ENCODE measurements around the gene XRN2.
"Not testable (repeated sequence)": the region's sequence is repeated elsewhere in the genome, so short reads cannot be mapped to it uniquely, and the experiment has no call there.

Gene XRN2

DNA sequence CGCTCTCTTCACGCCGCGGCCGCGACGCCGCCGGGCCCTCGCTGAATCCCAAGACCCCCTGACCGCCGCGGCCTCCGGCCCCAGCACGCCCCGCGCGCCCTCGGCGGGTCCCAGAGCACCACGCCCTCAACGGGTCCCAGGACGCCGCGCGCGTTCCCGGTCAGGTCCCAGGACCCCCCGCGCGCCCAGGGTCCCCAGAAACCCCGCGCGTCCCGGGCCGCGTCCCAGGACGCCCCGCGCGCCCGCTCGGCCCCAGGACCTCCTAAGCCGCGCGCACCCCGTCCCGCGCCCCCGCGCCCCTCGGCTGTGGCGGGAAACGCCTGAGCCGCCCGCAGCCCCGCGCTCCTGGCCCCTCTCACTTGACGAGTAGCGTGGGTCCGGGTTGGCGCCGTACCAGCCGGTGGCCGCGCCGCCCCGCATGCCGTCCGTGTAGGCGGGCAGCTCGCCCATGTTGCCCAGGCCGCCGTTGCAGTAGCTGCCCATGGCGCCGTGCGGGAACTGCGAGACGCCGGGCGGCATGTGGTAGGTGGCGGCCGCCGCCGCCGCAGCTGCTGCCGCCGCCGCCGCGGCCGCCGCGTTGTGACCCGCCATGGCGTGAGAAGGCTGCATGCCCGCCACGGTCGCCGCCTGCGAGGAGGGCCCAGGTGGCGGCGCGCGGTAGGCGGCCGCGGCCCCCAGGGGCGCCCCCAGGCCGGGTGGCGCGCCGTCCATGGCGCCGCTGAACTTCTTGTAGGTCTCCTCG, 93.6 kb downstream of the XRN2 start:
- DNase-seq (ENCODE audit: low read depth, low spot score) = no peak

DNA sequence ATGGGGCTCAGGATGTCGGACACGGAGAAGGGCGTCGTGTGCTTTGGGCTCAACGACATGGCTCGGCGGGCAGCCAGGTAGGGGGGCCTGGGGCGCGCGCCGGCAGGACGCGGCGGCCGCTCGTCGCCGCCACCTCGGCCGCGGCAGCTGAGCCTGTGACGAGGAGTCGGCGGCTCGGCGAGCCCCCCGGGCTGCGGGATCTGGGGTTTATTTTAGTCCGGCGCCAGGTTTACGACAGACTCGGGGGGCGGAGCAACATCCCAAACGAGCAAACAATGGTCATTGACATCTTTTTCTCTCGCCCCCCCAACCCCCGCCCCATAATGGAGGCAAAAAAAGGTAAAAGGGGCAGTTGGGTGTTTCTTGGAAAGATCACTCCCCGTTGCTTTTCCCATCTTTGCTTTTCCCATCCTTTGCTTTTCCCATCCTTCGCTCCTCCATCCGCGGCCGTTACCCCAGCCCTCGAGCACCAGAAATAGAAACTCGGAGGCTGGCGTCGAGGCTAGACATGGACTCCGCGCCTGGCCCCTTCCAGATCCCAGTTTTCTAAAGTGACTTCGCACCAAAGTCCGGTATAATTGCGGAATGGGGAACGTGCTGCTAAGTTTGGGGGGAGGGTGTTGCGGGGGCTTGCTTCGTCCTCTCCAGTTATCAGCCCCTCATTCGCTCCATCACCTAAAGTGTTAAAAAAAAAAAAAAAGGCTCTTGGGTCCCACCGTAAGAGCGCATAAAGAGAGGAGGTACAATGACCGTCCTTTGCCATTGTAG, 94.4 kb downstream of the XRN2 start, which contains the start of gene NKX2-4:
Gene NKX2-4, minus strand, starts transcription at position 186 of the 768 bp plus-strand sequence. Its CDS starts 127 bp downstream, at position 59.
- no peak for DNase-seq (ENCODE audit: low read depth, low spot score)
- H3K4me3 ChIP-seq (ENCODE audit: low read length) = no peak within 1 kb of the TSS; the same call in 1 of the 2 replicates

More for the DNA sequence above, 93.6 kb downstream of the XRN2 start:
- H3K4me3 ChIP-seq (ENCODE audit: low read length) = no peak overlapping the region; the same call in 1 of the 2 replicates

DNA sequence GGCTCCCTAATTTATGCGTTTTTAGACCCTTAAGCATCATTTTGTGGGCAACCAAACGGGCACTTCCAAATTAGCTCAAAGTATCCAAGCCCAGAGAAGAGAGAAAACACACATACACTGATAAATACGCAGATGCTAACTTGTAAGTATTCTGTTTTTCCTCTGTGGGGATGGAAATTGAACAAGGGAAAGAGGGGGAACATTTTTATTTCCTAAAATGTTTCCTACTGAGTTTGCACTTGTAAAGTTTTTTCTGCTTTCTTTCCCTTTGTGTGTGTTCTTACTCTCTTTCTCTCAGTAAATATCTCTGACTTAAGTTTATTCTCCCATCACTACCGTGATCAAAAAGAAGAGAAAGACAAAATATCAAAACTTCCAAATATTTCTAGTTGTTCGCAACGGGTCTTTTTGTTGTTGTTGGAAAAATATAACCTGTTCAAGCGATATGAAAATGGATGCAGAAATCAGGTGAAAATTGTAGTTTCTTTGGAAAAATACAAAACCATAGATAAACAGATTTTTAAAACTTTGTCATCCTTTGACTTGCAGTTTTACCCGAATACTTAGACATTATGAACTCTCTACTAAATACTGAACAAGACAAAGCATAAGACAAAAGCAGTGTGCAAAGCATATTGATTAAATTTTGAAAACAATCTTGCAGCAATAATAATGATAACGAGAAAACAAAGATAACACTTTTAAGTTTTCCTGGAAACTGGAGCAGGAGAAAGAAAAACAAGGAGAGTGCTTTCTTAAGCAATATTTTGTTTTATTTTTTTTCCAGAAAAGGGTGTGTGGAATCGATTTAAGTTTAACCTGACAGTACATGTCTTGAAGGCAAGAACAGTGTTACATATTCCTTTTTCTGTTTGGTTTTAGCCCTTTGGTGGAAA, 95.2 kb downstream of the XRN2 start:
- H3K4me3 ChIP-seq (ENCODE audit: low read length) = no peak overlapping the region
- DNase-seq (ENCODE audit: low read depth, low spot score) = no peak

DNA sequence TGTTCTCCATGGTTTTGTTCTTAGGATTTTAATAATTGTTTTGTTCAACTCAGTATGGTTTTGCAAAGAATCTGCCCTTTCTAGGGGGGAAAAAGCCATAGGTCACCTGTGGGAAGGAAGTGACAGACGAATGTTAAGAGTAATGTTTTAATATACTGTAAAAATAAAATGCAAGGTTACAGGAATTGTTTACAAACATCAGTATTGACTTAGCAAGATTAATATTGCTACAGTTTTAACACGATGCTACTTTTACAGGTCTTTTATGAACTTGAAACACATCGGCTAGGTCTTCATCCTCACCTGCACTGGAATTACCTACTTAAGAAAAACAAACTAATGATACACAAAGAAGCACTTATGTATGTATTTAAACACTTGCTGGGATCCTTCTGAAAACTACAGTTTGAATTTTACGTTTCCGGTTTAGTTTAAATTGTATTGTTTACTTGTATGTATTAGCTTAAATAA, 95.9 kb downstream of the XRN2 start:
- no peak overlapping the region for H3K4me3 ChIP-seq (ENCODE audit: low read length)
- DNase-seq (ENCODE audit: low read depth, low spot score) = no peak

DNA sequence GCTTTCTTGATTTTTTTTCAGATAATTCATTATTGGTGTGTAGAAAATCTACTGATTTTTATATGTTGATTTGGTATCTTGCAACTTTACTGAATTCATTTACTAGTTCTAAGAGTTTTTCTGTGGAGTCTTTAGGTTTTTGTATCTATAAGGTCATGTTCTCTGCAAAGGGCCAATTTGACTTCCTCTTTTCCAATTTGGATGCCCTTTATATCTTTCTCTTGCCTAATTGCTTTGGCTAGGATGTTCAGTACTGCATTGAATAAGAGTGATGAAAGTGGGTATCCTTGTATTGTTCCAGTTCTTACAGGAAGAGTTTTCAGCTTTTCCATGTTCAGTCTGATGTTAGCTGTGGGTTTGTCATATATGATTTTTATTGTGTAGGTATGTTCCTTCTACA, 108.6 kb downstream of the XRN2 start:
- no peak for DNase-seq (ENCODE audit: low read depth, low spot score)
- H3K4me3 ChIP-seq (ENCODE audit: low read length) = no peak overlapping the region

DNA sequence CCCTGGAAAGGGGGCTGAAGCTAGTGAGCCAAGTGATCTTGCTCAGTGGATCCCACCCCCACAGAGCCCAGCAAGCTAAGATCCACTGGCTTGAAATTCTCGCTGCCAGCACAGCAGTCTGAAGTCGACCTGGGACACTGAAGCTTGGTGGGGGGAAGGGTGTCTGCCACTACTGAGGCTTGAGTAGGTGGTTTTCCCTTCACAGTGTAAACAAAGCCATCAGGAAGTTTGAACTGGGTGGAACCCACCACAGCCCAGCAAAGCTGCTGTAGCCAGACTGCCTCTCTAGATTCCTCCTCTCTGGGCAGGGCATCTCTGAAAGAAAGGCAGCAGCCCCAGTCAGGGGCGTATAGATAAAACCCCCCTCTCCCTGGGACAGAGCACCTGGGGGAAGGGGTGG, 110.9 kb downstream of the XRN2 start:
- H3K4me3 ChIP-seq (ENCODE audit: low read length) = not testable (repeated sequence)
- DNase-seq (ENCODE audit: low read depth, low spot score) = peak; percentile 33

DNA sequence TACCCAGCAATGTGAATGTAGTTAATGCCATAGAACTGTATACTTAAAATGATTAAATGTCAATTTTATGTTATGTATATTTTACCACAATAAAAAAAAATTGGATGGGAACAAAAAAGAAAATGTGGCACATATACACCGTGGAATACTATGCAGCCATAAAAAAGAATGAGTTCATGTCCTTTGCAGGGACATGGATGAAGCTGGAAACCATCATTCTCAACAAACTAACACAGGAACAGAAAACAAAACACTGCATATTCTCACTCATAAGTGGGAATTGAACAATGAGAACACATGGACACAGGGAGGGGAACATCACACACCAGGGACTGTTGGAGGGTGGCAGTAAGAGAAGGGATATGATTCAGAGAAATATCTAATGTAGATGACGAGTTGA, 116.0 kb downstream of the XRN2 start:
- not testable (repeated sequence) for H3K4me3 ChIP-seq (ENCODE audit: low read length); DNase-seq (ENCODE audit: low read depth, low spot score)

DNA sequence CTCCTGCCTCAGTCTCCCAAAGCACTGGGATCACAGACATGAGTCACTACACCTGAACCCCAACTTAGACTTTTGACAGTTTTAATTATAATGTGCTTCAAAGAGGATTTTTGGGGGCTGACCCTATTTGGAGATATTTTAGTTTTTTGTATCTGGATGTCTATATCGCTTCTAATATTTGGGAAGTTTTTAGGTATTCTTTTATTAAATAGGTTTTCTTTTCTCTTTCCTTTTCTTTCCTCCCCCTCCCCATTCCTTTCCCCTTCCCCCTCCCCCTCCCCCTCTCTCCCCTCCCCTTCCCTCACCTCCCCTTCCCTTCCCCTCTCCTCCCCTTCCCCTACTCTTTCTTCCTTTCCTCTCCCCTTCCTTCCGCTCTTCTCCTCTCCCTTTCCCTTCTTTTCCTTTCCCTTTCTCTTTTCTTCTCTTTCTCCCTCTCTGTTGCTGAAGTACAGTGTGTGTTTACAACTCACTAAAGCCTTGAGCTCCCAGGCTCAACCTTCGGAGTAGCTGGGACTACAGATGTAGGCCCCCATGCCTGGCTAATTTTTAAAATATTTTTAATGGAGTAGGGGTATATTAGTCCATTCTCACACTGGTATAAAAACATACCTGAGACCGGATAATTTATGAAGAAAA, 118.6 kb downstream of the XRN2 start:
- H3K4me3 ChIP-seq (ENCODE audit: low read length) = no peak overlapping the region
- DNase-seq (ENCODE audit: low read depth, low spot score) = no peak

DNA sequence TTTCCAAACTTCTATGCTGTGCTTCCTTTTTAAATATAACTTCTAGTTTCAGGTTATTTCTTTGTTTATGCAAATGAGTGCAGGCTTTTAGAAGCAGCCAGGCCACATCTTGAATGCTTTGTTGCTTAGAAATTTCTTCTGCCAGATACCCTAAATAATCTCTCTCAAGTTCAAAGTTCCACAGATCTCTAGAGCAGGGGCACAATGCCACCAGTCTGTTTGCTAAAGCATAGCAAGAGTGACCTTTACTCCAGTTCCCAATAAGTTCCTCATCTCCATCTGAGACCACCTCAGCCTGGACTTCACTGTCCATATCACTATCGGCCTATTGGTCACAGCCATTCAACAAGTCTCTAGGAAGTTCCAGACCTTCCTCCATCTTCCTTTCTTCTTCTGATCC, 120.6 kb downstream of the XRN2 start:
- not testable (repeated sequence) for DNase-seq (ENCODE audit: low read depth, low spot score); H3K4me3 ChIP-seq (ENCODE audit: low read length)

DNA sequence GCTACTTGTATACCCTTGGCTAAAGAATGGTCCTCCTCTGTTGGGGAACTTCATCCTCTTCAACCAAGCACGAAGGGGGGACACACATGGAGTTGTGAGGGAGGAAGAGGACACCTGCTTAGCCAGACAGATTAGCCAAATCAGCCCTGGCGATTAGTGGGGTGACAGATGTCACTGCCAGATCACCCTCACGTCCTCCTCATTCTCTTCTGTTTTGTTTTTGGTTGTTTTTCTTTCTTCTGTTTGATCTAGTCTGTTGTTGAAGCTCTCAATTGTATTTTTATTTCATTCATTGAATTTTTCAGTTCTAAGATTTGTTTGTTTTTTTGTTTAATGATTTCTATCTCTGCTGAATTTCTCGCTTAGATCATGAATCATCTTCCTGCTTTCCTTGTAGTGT, 121.7 kb downstream of the XRN2 start:
- DNase-seq (ENCODE audit: low read depth, low spot score) = no peak
- no peak overlapping the region for H3K4me3 ChIP-seq (ENCODE audit: low read length)

DNA sequence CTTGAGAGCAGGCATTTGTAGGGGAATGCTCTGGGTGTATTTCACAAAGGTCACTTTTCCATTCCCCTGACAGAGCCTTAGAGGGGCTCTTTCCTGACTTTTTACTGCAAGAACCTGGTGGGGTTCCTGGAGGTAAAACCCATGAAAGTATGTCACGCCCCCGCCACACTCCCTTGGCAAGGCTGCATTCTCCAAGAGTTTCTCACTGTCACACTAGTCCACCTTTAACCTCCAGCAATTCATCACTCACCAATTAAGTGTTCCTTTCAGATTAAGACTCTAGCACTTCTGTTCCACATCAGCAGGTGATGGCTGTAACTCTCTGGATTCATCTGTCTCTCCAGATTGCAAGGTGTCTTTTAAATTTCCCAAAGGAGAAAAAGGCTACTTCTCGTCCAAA, 126.9 kb downstream of the XRN2 start:
- DNase-seq (ENCODE audit: low read depth, low spot score) = no peak
- H3K4me3 ChIP-seq (ENCODE audit: low read length) = no peak overlapping the region

DNA sequence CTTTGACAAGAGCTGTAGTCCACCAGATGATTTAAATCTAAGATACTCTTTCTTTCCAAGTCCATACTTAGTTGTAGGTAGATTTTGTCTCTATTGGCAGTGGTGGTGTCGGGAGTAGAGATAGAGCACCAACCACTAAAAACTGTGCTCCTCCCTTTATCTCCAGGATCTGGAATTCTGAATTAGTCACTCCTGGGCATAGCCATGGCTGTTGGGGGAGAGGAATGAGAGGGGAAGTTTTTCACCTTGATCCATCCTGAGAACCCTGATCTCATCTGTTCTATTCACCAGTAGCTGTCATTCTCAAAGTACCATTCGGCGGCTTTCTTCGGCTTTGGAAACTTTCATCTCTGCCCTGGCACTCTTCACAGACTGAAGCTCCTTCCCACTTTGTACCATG, 129.8 kb downstream of the XRN2 start:
- H3K4me3 ChIP-seq (ENCODE audit: low read length) = no peak overlapping the region
- no peak for DNase-seq (ENCODE audit: low read depth, low spot score)

DNA sequence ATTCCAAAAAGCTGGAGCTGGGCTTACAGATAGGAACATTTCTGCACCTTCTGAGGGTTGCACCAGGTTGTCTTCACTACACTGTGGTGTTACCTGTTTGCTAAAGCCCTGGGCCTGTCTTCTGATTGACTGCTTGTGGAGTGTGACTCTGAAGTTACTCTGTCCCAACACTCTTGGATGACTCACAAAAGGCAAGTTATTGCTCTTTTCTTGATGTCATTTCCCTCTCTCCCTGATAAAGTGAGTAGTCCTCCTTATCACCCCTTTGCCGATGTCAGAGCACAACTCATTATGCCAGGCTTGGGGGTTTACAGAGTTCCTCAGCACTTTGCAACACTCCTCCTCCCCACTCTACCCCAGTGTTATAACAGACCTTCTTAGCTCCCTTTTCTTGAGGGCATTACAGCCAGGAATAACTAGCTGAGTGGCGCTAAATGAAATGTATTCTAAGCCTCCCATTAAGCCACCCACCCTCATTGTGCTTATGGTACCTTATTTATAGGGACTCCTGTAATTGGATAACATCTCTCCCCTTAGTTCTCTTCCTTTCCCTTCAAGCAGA, 130.3 kb downstream of the XRN2 start:
- H3K4me3 ChIP-seq (ENCODE audit: low read length) = no peak overlapping the region
- no peak for DNase-seq (ENCODE audit: low read depth, low spot score)

DNA sequence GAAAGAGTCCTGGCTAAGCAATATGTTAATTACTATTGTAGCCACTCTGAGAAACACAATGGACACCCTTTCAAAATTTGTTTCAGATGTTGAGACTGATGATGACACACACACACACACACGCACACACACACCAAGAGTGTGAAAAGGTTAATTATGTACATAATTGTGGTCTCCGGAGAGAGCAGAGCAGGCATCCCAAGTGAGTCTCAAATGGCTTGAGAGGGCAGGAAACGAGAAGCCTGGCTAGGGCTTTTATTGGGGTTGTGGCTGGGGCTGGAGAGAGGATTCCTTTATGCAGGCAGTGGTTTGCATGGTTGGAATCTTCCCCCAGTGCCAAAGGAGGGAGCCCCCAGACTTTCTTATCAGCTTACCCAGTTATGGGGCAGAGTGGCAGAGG, 132.4 kb downstream of the XRN2 start:
- no peak for DNase-seq (ENCODE audit: low read depth, low spot score)
- H3K4me3 ChIP-seq (ENCODE audit: low read length) = no peak overlapping the region

DNA sequence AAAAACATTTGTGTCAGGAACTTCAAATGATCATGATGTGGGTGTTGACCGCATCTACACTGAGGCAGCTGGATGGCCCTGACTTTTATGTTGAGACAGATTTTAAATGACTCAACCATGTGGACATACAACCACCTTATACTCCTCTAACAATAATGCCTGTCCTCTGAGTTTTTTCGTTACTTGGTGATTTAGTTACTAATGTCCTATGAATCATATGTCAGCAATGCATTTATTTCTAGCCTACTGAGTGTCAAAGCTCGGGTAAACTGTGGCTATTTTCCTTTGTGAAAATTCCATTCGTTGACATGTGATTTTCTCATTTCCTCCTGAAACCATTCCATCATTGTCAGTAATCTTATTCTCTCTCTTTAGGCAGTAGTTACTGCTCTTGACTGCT, 133.1 kb downstream of the XRN2 start:
- no peak overlapping the region for H3K4me3 ChIP-seq (ENCODE audit: low read length)
- DNase-seq (ENCODE audit: low read depth, low spot score) = no peak

DNA sequence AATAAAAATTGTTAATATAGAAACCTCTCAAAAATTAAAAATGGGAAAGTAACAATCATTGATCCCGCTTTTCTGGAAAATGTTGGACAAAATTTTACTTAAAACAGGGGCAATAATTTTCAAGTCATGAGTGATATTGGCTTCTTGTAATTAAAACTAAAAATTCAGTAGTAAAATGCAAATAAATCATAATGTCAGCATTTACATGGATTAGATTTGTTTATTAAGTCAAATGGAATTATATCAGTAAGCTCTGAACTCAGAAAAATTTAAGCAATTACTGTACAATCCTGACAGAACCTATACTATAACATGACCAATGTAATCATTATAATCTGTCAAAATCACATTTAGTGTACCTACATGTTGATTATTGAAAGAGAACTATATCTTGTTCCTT, 134.1 kb downstream of the XRN2 start:
- no peak overlapping the region for H3K4me3 ChIP-seq (ENCODE audit: low read length)
- DNase-seq (ENCODE audit: low read depth, low spot score) = no peak

DNA sequence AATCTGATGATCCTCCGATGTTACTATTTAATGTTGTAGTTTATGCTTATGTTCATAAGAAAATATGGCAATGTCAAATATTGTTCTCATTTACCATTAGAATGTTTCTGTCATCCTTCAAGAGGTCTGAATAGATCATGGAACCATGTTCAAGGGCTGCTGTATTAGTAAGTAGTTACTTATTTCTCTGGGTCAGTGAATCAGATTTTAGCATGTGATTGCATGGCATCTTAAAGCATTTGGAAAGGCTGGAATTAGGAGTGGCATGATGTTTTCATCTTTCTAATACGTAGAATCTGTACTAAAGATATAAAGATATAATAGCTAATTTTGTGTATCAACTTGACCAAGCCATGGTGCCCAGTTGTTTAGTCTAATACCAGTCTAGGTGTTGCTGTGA, 134.7 kb downstream of the XRN2 start:
- no peak overlapping the region for H3K4me3 ChIP-seq (ENCODE audit: low read length)
- DNase-seq (ENCODE audit: low read depth, low spot score) = no peak
